Ramos (cell line): ENCODE data around the gene NME5.
"Not testable (repeated sequence)": the region's sequence is repeated elsewhere in the genome, so short reads cannot be mapped to it uniquely, and the experiment has no call there.

Experiments used
- in situ Hi-C: fragments of 300-500 bp; cut with MboI; formaldehyde crosslinking; loops from one replicate; pipeline ENCODE4 v1.14.3; 2022; ENCODE audit warnings: low sequenced_read_pairs; ENCODE audit not compliant: unreplicated experiment

The NME5 gene, protein sequence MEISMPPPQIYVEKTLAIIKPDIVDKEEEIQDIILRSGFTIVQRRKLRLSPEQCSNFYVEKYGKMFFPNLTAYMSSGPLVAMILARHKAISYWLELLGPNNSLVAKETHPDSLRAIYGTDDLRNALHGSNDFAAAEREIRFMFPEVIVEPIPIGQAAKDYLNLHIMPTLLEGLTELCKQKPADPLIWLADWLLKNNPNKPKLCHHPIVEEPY

DNA sequence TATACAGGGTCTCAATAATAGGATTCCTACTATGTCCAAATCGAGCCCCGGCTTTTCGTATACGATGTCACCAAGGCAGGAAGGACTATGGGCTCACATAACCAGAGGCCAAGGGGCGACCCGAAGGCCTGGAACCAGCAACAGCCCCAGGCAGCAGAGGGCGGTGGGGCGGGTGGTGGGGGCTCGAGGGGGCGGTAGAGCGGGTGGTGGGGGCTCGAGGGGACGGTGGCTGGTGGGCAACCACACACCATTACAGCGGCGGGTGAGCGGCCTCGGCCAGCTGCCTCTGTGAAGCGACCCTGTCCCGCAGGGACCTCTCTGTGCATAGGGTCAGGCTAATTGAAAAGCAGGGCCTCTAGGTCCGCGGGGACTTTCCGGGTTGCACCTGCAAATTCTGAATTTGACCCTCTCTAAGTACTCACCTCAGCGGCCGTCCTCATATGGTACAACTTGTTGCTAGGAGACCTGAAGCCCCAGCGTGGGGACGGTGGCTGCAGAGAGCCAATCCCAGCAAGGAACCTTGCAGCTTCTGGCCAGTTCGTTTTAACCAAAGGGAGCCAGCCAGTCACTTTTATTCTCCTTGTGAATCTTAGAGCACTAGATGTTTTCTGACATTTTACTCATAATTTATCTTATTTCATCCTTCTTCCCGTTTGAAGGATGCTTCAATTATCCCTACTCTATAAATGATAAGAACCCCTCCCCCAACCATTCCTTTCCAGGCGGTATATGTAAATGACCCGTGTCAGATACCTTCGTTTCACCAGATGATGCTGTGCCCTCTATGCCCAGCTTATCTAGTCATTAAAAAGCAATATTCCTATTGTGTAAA, at the start of gene NME5:
NME5 (minus strand) TSS at position 480 of the 832 bp plus-strand sequence. CDS start 648 bp downstream, outside the sequence.
- in situ Hi-C loops, result no loop called here

DNA sequence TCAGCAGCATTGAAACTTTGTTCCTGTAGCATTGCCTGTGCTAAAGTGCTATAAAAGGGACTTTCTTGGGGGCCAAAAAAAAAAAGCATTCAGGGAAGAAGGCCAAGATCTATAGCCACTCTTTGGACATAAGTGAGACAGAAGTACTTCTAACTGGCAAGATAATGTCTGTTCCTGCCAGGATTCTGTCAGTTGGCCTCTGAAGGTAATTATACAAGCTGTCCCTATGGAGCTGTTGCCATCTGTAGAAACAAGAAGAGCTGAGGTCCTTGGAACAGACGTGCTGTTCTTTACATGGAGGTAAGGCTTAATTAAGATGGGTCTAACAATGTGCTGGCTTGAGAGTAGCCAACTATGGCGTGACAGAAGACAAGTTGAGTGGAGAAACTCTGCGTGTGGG, 49.4 kb upstream of the NME5 start:
- in situ Hi-C loops, result loop anchor here (10.0 kb wide), 1 partner anchor 226 kb away; no protein-coding TSS in a partner anchor

DNA sequence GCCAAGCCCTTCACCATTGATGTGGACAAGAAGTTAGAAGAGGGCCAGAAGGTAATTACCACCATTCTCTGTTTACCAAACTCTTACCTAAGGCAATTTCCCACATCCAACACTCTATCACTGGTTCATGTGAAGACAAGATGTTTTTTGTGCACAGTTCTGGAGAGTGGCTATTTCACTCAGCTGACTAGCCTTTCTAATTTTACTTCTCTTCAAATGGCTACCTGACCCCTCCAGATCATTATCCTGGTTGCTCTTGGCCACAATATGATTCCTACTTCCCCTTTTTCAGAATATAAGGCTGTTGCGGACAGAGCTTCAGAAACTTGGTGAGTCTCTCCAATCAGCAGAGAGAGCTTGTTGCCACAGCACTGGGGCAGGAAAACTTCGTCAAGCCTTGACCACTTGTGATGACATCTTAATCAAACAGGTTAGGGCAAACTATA, 46.8 kb upstream of the NME5 start:
- in situ Hi-C loops, result loop anchor here (10.0 kb wide), 1 partner anchor 229 kb away; no protein-coding TSS in a partner anchor

DNA sequence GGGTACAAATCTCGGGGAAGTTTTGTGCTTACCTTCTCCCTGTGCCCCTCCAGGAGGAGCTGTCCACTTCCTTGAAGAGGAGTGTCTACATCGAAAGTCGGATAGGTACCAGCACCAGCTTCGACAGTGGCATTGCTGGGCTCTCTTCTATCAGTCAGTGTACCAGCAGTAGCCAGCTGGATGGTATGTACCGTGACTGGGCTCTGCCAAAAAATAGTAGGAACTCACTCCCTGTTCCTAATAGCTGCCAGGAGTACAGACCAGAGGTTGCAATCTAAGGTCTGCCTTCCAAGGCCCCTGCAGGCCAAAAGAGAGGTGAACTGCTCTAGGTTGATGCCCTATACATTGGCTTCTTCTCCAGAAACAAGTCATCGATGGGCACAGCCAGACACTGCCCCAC, 43.6 kb upstream of the NME5 start:
- in situ Hi-C loops, result loop anchor here (10.0 kb wide), 1 partner anchor 232 kb away; no protein-coding TSS in a partner anchor

DNA sequence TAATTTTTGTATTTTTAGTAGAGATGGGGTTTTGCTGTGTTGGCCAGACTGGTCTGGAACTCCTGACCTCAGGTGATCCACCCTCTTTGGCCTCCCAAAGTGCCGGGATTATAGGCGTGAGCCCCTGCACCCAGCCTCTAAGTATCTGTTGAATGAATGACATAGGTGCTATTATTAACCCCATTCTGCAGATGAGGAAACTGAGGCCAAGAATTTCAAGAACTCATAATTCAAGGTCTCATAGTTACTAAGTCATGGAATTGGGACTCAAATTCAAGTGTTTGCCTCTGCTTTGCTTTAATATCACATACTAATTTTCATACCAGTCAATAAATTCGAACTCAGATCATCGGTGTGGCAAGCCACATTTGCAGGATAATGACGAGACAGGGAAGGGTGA, 41.6 kb upstream of the NME5 start:
- in situ Hi-C loops, result loop anchor here (10.0 kb wide), 1 partner anchor 234 kb away; no protein-coding TSS in a partner anchor

DNA sequence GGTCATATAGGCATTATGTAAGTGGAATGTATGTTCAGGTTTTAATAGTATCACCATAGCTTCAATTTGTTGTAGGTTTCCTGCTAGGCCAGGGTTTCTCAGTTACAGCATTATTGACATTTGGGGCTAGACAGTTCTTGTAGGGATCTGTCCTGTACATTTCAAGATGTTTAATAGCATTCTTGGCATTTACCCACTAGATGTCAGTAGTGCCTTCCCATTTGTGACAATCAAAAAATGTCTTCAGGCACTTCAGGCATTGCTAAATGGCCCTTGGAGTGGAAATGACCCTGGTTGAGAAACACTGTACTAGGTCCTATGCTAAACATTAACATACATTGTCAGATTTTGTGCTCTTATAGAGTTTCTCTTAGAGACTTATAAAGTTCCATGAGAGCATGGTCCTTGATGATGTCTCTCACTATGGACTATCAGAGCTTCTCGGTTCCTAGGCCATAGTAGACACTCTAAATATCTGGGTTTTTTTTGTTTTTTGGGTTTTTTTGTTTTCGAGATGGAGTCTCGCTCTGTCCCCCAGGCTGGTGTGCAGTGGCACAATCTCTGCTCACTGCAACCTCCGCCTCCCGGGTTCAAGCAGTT, 41.1 kb upstream of the NME5 start:
- in situ Hi-C loops, result loop anchor here (10.0 kb wide), 1 partner anchor 235 kb away; no protein-coding TSS in a partner anchor

DNA sequence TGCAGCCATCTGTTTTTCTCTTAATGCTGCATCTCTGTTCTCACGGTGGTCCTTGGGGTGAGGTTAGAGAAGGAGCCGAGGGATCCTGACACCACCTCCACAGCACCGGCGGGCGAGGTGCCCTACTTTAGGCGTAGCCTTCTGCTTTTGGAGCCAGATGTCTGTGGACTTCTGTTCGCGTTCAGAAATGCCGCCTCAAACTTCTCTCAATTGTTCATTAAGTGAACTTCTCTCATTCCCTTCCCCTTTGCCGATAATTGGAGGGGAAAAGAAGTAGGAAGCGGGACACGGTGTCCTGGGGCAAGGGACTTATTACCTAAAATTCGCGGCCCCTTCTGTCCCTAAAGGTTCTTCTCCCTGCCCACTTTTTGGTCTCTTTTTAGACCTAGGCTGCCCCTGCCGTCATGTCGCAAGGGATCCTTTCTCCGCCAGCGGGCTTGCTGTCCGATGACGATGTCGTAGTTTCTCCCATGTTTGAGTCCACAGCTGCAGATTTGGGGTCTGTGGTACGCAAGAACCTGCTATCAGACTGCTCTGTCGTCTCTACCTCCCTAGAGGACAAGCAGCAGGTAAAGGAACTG, 40.1 kb upstream of the NME5 start:
- in situ Hi-C loops, result no loop called here

DNA sequence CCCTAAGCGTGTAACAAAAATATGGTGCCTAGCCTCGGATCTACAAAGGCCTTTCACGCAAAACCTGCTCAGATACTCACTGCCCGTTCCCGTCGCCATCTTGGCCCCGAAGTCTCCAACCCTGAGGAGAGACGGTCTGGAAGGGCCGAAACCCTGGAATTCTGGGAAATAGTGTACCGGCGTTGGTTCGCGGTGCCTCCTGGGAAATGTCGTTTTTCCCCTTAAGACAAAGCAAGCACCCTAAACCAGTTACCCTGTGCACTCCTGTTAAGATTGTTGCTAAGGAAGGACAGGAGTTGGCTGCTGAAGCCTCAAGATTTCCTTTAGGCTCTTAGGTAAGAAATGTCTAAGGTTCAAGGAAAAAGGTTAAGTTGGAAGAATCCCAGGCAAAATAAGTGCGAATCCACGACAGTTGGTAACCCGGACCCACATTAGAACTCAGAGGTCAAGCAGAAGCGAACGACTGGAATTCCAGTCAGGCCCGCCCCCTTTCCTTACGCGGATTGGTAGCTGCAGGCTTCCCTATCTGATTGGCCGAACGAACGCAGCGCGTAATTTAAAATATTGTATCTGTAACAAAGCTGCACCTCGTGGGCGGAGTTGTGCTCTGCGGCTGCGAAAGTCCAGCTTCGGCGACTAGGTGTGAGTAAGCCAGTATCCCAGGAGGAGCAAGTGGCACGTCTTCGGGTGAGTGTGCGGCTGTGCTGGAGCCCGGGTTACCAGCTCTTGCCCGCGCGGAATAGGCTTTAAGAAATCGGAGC, 39.5 kb upstream of the NME5 start, which contains the start of the genes BRD8 and KIF20A:
BRD8 (minus strand) TSS at position 115 of the 761 bp plus-strand sequence; CDS start at position 99, 16 bp downstream.
KIF20A (plus strand) TSS at position 597 of the 761 bp plus-strand sequence. CDS start 569 bp downstream, outside the sequence.
- in situ Hi-C loops, result no loop called here

DNA sequence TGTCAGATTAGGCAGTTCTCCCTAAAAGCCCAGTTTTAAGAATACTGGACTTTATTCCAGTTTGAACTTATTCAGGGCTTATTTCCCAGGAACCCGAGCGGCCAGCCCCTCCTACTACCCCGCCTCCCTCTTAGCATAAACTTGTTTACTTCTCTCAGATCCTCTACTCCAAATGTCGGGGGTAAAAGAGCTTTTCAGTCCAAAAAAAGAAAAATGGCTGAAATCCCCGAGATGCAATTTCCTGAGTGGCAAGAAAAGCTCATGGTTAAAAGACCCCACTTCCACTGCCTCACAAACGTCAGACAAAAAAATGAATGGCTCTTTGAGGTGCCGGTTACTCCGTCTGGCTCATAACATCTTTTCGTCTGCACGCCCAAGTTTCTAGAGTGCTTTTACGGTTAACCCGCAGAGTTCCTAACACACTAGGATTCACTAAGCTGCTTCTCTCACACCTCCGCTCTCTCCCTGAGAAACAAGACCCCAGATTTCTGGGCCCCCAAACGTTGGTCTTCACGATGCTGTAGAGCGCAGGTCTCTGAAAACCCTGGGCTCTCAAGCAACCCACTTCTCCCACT, 38.8 kb upstream of the NME5 start:
- in situ Hi-C loops, result no loop called here

DNA sequence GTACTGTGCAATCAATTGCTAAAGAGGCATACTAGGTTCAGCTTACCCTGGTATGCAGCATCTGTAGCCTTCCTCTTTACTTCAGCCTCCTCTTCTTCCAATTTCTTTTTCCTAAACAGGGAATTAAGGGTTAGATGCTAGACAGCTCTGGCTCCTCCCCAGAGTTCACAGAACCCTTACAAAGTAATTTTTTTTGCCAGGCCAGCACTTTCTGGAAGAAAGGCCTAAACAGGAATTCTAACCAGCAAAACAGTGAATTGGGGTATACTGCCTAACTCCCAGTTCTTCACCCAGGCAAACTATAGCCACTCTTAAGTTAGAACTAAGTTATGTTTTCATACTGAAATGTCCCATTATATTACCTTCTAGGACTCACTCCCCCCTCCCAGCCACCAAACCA, 31.1 kb upstream of the NME5 start:
- in situ Hi-C loops, result no loop called here

DNA sequence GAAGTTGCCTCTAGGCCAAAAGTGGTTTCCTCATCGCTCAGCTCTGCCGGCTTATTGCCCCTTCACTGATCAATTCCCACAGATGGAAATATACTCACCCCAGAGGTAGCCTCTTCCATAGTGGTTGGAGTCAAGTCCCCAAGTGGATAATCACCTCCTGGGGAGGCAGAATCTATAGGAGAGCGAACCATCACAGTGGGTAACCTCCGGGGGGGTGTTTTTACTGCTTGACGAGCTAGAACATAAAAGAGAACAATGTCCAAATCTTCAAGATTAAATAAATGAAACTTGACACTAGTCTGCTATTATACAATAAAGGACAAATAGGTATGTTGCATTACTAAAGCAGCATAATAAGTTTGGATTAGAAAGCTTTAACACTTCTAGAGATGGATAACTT, 29.9 kb upstream of the NME5 start:
- in situ Hi-C loops, result no loop called here

DNA sequence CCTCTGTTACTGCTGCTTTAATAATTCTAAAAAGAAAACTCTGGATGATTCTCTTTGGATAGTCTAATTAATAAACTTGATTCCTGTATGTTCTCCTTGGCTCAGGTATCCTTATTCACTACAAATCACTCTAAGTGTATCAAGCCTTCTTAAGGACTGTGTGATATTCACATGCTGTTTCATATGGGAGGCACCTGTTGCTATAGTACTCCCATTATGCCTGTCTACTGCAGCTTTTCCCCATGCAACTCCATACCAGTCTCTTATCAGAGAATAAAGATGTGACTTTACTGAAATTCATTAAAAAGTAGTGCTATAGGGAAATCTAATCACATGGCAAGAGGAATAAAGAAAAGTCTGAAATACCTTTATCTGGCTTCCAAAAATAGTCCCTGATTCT, 24.5 kb upstream of the NME5 start:
- in situ Hi-C loops, result no loop called here

DNA sequence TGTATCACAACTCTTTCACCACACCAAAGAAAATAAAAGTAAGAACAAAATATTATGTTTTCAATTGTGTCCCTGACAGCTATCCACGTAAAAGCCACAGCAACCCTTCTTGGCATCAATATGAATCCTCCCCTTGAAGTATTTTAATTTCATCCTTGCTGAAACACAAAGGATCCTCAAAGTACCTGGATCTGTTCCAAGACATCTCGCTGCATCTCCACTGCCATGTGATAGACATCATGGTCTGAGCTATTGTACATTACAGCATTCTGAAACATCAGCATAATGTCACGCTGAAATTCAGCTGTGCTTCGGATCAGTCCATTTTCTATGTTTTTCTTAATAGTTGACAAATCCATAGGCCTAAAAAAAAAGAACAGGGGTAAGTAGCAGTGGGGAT, 21.5 kb upstream of the NME5 start:
- in situ Hi-C loops, result no loop called here

DNA sequence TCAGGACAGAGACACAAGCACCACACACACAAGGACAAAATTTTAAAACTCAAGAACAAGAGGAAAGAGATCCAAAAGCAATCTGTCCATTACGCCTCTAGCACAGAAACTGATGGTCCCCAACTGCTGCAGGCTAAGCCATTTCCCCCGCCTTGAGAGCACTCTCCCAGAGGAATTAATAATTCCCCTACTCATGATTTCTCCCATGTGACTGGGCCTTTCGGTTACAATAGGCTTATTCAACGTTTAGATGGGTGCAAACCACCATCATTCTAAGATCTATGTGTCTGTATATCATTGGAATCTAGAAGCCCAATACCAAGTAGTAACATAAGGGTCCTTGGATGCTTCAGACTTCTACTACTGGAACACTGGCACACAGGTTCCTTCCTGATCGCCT, 20.4 kb upstream of the NME5 start:
- in situ Hi-C loops, result no loop called here

DNA sequence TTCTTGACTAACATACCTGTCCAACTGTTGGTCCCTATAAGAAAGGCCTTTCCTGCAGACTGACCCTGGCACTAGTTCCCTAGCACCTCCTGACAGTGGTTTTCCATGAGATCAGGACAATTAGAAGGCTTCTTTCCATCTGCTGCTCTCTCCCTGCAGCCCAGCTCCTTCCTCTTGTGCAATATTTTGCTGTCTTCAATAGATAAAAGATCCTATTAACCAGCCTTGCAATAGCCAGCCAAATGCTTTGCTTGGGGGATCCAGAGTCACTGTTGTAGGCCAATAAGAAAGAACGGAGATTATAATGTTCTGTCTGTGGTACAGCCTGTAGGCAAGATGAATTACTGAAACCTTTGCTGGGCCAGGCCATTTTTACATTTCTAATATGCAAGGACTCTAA, 18.4 kb upstream of the NME5 start:
- in situ Hi-C loops, result no loop called here

DNA sequence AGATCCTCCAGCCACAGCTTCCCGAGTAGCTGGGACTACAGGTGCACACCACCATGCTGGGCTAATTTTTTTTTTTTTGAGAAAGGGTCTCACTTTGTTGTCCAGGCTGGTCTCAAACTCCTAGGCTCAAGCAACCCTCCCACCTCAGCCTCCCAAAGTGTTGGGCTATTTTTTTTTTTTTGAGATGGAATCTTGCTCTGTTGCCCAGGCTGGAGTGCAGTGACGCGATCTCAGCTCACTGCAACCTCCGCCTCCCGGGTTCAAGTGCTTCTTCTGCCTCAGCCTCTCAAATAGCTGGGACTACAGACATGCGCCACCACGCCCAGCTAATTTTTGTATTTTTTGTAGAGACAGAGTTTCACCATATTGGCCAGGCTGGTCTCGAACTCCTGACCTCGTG, 16.7 kb upstream of the NME5 start:
- in situ Hi-C loops, result not testable (repeated sequence)

DNA sequence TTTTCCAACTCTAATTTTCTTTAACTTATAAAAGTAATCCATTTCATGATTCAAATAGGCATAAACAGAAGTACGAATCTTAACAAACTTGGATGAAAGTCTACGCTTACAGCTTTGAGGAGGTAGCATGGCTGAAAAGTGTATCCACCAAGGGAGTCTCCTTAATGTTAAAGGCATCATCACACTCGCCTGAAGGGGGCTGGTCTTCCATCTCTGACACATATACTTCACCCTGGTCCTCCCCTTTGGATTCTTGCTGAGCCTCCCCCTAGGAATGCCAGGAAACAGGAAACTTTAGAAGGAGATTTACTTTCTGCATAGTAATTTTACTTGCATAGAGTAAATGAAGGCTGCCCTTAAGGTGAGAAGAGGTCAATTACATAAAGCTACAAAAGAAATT, 10.3 kb upstream of the NME5 start:
- in situ Hi-C loops, result no loop called here

DNA sequence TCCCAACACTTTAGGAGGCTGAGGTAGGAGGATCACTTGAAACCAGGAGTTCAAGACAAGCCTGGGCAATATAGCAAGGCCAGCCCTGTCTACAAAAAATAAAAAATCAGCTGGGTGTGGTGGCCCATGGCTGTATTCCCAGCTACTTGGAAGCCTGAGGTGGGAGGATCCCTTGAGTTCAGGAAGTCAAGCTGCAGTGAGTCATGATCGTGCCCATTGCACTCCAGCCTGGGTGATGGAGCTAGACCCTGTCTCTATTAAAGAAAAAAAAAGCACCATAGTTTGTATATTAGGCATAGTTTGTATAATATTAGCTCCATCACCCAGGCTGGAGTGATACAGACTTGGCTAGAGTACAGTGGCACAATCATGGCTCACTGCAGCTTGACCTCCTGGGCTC, 9.6 kb upstream of the NME5 start:
- in situ Hi-C loops, result no loop called here

DNA sequence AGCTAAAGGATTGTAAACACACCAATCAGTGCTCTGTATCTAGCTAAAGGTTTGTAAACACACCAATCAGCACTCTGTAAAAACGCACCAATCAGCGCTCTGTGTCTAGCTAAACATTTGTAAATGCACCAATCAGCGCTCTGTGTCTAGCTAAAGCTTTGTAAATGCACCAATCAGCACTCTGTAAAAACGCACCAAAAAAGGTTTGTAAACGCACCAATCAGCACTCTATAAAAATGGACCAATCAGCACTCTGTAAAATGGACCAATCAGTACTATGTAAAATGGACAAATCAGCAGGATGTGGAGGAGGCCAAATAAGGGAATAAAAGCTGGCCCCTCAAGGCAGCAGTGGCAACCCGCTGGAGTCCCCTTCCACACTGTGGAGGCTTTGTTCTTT, 4.3 kb upstream of the NME5 start:
- in situ Hi-C loops, result not testable (repeated sequence)
